ENCODE results near the gene PGAM2.

The PGAM2 gene

GRCh38 chr7:44101303-44101965, 36.1 kb upstream of the PGAM2 start:
- Histone ChIP-seq H3K4me1 (ENCODE audit: insufficient read depth, low read length) (no peaks in the 10 kb centered on the region), H3K27ac (ENCODE audit: low read length) (no peak overlapping the region), H3K4me3 (ENCODE audit: low read length) (no peak overlapping the region), H3K36me3 (ENCODE audit: insufficient read depth, low read depth, low read length) (no peaks in the 10 kb centered on the region), H3K9me3 (ENCODE audit: insufficient read depth, low read depth, low read length) (no peaks in the 10 kb centered on the region), H3K27me3 (ENCODE audit: insufficient read depth, low read length) (peaks cover 31% of the 10 kb centered on the region), H3K9ac (ENCODE audit: low read depth, low read length) (no peak overlapping the region)

- peaks cover 28% of the 10 kb centered on the region for H3K27me3 ChIP-seq (ENCODE audit: insufficient read depth, low read length)
- no peak overlapping the region for H3K9ac ChIP-seq (ENCODE audit: low read depth, low read length)
- no peaks in the 10 kb centered on the region for H3K36me3 ChIP-seq (ENCODE audit: insufficient read depth, low read depth, low read length)
- no peaks in the 10 kb centered on the region for H3K4me1 ChIP-seq (ENCODE audit: insufficient read depth, low read length)
- H3K9me3 ChIP-seq (ENCODE audit: insufficient read depth, low read depth, low read length) = no peaks in the 10 kb centered on the region
- no peak overlapping the region for H3K4me3 ChIP-seq (ENCODE audit: low read length)
- H3K27ac ChIP-seq (ENCODE audit: low read length) = no peak overlapping the region
Measured at GRCh38 chr7:44100458-44101302, 35.3 kb upstream of the PGAM2 start.

GRCh38 chr7:44099669-44100068, 34.3 kb upstream of the PGAM2 start:
- no peak overlapping the region for H3K9ac ChIP-seq (ENCODE audit: low read depth, low read length)
- H3K4me3 ChIP-seq (ENCODE audit: low read length) = no peak overlapping the region
- H3K36me3 ChIP-seq (ENCODE audit: insufficient read depth, low read depth, low read length) = no peaks in the 10 kb centered on the region
- peaks cover 18% of the 10 kb centered on the region for H3K27me3 ChIP-seq (ENCODE audit: insufficient read depth, low read length)
- no peak overlapping the region for H3K27ac ChIP-seq (ENCODE audit: low read length)
- H3K4me1 ChIP-seq (ENCODE audit: insufficient read depth, low read length) = no peaks in the 10 kb centered on the region
- no peaks in the 10 kb centered on the region for H3K9me3 ChIP-seq (ENCODE audit: insufficient read depth, low read depth, low read length)

GRCh38 chr7:44098092-44099068, 33.0 kb upstream of the PGAM2 start:
- H3K27me3 ChIP-seq (ENCODE audit: insufficient read depth, low read length) = peaks cover 11% of the 10 kb centered on the region
- no peaks in the 10 kb centered on the region for H3K9me3 ChIP-seq (ENCODE audit: insufficient read depth, low read depth, low read length)
- no peak overlapping the region for H3K9ac ChIP-seq (ENCODE audit: low read depth, low read length)
- H3K4me1 ChIP-seq (ENCODE audit: insufficient read depth, low read length) = no peaks in the 10 kb centered on the region
- H3K36me3 ChIP-seq (ENCODE audit: insufficient read depth, low read depth, low read length) = no peaks in the 10 kb centered on the region
- no peak overlapping the region for H3K27ac ChIP-seq (ENCODE audit: low read length)
- H3K4me3 ChIP-seq (ENCODE audit: low read length) = no peak overlapping the region

- Histone ChIP-seq H3K4me3 (ENCODE audit: low read length) (no peak overlapping the region), H3K9ac (ENCODE audit: low read depth, low read length) (no peak overlapping the region), H3K9me3 (ENCODE audit: insufficient read depth, low read depth, low read length) (no peaks in the 10 kb centered on the region), H3K27me3 (ENCODE audit: insufficient read depth, low read length) (peaks cover under 1% of the 10 kb centered on the region; the same call in 1 of the 2 replicates), H3K27ac (ENCODE audit: low read length) (no peak overlapping the region), H3K4me1 (ENCODE audit: insufficient read depth, low read length) (no peaks in the 10 kb centered on the region), H3K36me3 (ENCODE audit: insufficient read depth, low read depth, low read length) (no peaks in the 10 kb centered on the region)
Measured at GRCh38 chr7:44097064-44097932, 31.9 kb upstream of the PGAM2 start.

- Histone ChIP-seq H3K9ac (ENCODE audit: low read depth, low read length) (no peak overlapping the region), H3K4me3 (ENCODE audit: low read length) (no peak overlapping the region), H3K27me3 (ENCODE audit: insufficient read depth, low read length) (no peaks in the 10 kb centered on the region; the same call in 1 of the 2 replicates), H3K27ac (ENCODE audit: low read length) (no peak overlapping the region), H3K4me1 (ENCODE audit: insufficient read depth, low read length) (no peaks in the 10 kb centered on the region), H3K36me3 (ENCODE audit: insufficient read depth, low read depth, low read length) (no peaks in the 10 kb centered on the region), H3K9me3 (ENCODE audit: insufficient read depth, low read depth, low read length) (no peaks in the 10 kb centered on the region)
Measured at GRCh38 chr7:44096326-44096881, 31.0 kb upstream of the PGAM2 start.

GRCh38 chr7:44095781-44096180, 30.4 kb upstream of the PGAM2 start:
- H3K4me3 ChIP-seq (ENCODE audit: low read length) = no peak overlapping the region
- no peaks in the 10 kb centered on the region for H3K9me3 ChIP-seq (ENCODE audit: insufficient read depth, low read depth, low read length)
- no peak overlapping the region for H3K9ac ChIP-seq (ENCODE audit: low read depth, low read length)
- no peak overlapping the region for H3K27ac ChIP-seq (ENCODE audit: low read length)
- H3K27me3 ChIP-seq (ENCODE audit: insufficient read depth, low read length) = no peaks in the 10 kb centered on the region; the same call in 1 of the 2 replicates
- H3K4me1 ChIP-seq (ENCODE audit: insufficient read depth, low read length) = no peaks in the 10 kb centered on the region
- H3K36me3 ChIP-seq (ENCODE audit: insufficient read depth, low read depth, low read length) = no peaks in the 10 kb centered on the region

- H3K9ac ChIP-seq (ENCODE audit: low read depth, low read length) = no peak overlapping the region
Measured at GRCh38 chr7:44094883-44095592, 29.7 kb upstream of the PGAM2 start.

GRCh38 chr7:44094365-44094764, 29.0 kb upstream of the PGAM2 start:
- Histone ChIP-seq H3K27ac (ENCODE audit: low read length) (no peak overlapping the region), H3K9ac (ENCODE audit: low read depth, low read length) (no peak overlapping the region), H3K9me3 (ENCODE audit: insufficient read depth, low read depth, low read length) (no peaks in the 10 kb centered on the region), H3K27me3 (ENCODE audit: insufficient read depth, low read length) (no peaks in the 10 kb centered on the region; the same call in 1 of the 2 replicates), H3K4me3 (ENCODE audit: low read length) (no peak overlapping the region), H3K4me1 (ENCODE audit: insufficient read depth, low read length) (no peaks in the 10 kb centered on the region), H3K36me3 (ENCODE audit: insufficient read depth, low read depth, low read length) (no peaks in the 10 kb centered on the region)

More at GRCh38 chr7:44094883-44095592, 29.7 kb upstream of the PGAM2 start:
- Histone ChIP-seq H3K4me3 (ENCODE audit: low read length) (no peak overlapping the region), H3K27me3 (ENCODE audit: insufficient read depth, low read length) (no peaks in the 10 kb centered on the region; the same call in 1 of the 2 replicates), H3K9me3 (ENCODE audit: insufficient read depth, low read depth, low read length) (no peaks in the 10 kb centered on the region), H3K36me3 (ENCODE audit: insufficient read depth, low read depth, low read length) (no peaks in the 10 kb centered on the region), H3K27ac (ENCODE audit: low read length) (no peak overlapping the region), H3K4me1 (ENCODE audit: insufficient read depth, low read length) (no peaks in the 10 kb centered on the region)

- Histone ChIP-seq H3K27ac (ENCODE audit: low read length) (no peak overlapping the region), H3K4me1 (ENCODE audit: insufficient read depth, low read length) (no peaks in the 10 kb centered on the region), H3K27me3 (ENCODE audit: insufficient read depth, low read length) (no peaks in the 10 kb centered on the region; the same call in 1 of the 2 replicates), H3K9ac (ENCODE audit: low read depth, low read length) (no peak overlapping the region), H3K9me3 (ENCODE audit: insufficient read depth, low read depth, low read length) (no peaks in the 10 kb centered on the region), H3K4me3 (ENCODE audit: low read length) (no peak overlapping the region), H3K36me3 (ENCODE audit: insufficient read depth, low read depth, low read length) (no peaks in the 10 kb centered on the region)
Measured at GRCh38 chr7:44093102-44093641, 27.8 kb upstream of the PGAM2 start.
